22Rv1 (cell line): Measurements from ENCODE around the gene THSD4.

Experiments
- H3K27ac ChIP-seq: fragments of 450-650 bp; 2 replicates; pipeline ENCODE4 v1.5.1; 2017
- CTCF ChIP-seq: fragments of 450-650 bp; IDR thresholded peaks from 2 replicates; pipeline ENCODE4 v1.5.1; 2017; ENCODE audit warnings: mild to moderate bottlenecking
- ZFX ChIP-seq: fragments of 450-650 bp; IDR thresholded peaks from 2 replicates; pipeline ENCODE4 v1.6.1; 2017; ENCODE audit warnings: antibody characterized with exemption, borderline replicate concordance

The THSD4 gene

GRCh38 chr15:71821547-71822129 lies 706.4 kb downstream of the THSD4 start:
- H3K27ac ChIP-seq, result no peak overlapping the region
- TF ChIP-seq ZFX (no peak), CTCF (no peak)

DNA sequence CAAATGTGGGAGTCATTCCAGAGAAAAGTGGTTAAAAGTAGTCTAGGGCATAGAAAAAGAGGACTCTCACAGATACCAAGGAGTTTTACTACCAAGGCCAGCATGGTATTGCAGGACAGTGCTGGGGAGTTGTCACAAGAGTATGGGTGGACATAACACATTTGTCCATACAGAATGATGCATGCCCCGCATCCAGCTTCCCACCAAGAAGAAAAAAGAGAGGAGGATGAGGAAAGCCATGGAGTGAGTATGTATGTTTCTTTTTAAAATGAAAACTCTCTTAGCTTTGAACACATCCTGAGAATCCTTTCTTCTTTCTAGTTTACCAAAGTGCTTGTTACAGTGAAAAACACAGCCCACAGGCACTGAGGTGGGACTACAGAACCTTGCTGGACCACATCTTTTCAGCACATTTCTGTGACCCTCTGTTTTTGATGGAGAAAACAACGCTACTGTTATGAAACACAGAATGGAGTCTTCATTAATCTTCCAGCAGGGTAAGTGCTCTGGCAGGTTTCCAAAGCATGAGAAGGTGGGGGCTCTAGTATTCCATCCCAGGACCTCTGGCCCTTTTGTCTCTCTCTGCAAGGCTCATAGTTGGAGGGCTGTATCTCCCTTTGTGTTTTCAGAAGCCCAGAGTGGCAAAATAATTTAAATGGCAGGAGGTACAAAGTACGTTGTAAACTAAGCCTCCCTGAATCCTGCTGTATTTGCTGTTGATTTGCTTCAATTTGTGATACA lies 707.8 kb downstream of the THSD4 start:
- TF ChIP-seq ZFX (no peak), CTCF (no peak)
- no peak overlapping the region for H3K27ac ChIP-seq

GRCh38 chr15:71823801-71824200 lies 708.5 kb downstream of the THSD4 start:
- no peak for TF ChIP-seq ZFX
- no peak for TF ChIP-seq CTCF
- H3K27ac ChIP-seq, result no peak overlapping the region

- TF ChIP-seq CTCF (no peak), ZFX (no peak)
- H3K27ac ChIP-seq, result no peak overlapping the region
Measured at GRCh38 chr15:71825021-71825730, 709.9 kb downstream of the THSD4 start.

DNA sequence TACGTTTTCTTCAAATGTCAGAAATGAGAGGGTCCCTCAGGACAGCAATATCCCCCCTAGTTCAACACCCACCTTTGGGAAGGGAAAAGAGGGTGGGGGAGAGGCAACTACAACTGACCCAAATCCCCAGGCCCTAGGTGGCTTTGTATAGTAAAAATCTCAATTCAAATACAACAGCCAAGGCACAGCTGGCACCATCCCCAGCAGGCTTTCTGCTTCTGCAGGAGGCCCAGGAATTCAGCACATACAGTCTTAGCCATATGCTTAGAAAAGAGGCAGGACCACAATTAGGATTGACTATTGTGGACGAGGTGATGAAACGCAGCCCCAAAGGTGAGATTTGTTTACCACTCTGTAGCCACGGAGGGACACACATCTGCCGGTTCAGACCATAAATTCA lies 710.9 kb downstream of the THSD4 start:
- TF ChIP-seq ZFX, result no peak
- TF ChIP-seq CTCF, result no peak
- no peak overlapping the region for H3K27ac ChIP-seq

DNA sequence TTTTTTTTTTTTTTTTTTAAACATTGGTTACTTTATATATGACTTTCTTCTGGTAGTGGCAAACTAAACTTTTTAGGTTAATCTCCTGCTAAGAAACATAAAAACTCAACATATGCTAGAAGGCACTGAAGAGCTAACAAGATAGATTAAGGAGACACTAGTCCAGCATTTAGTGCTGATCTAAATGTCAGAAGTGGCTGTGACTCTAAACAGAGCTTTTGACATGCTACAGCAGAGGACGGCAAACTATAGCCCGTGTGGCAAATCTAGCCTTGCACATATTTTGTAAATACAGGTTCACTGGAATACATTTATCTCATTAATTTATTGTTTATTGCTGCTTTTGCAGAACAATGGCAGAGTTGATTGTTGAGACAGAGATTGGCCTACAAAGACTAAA lies 715.7 kb downstream of the THSD4 start:
- no peak for TF ChIP-seq ZFX
- no peak for TF ChIP-seq CTCF
- H3K27ac ChIP-seq, result no peak overlapping the region
